Activated CD4-positive, alpha-beta T cell treated with anti-CD3 and anti-CD28 coated beads, Interleukin-2, amount 50 U/mL, for 48 hours (primary cell): ENCODE results near the gene PPP4C.

Experiments used
- DNase-seq, 2 experiments: peaks; one replicate each; pipeline ENCODE4 v3.0.0-alpha.2; 2020

PPP4C gene

GRCh38 chr16:30131869-30132475 is 56.2 kb downstream of the PPP4C start:
- DNase-seq, result no peak

GRCh38 chr16:30132591-30132990 is 56.8 kb downstream of the PPP4C start:
- no peak for DNase-seq
